Measurements from ENCODE around the gene SERPING1. TPM values are rescaled to one million over a fixed set of nuclear protein-coding genes. Genes with fewer than 3 reads are reported as not detected.

Gene SERPING1
- total RNA-seq, 3 donors from 2014 or later (not counting 1 experiment from before 2014, with no cell fraction given): 0.50 TPM; not detected in 2

- Mint-ChIP-seq H3K4me1 (no peaks in the 10 kb centered on the region), H3K4me3 (no peak overlapping the region), H3K27ac (no peak overlapping the region), H3K36me3 (no peaks in the 10 kb centered on the region), H3K9me3 (no peaks in the 10 kb centered on the region), H3K27me3 (ENCODE audit: low read depth in 2 of 2) (peaks cover 2 to 6% of the 10 kb centered on the region in 2 donors)
- Histone ChIP-seq H3K27ac (ENCODE audit: low read length) (no peak overlapping the region), H3K4me3 (ENCODE audit: low read length) (no peak overlapping the region), H3K9me3 (ENCODE audit: control insufficient read depth, insufficient read depth, low read length) (peaks cover 8% of the 10 kb centered on the region), H3K27me3 (ENCODE audit: control insufficient read depth, insufficient read depth, low read length) (no peaks in the 10 kb centered on the region), H3K4me1 (ENCODE audit: control insufficient read depth, insufficient read depth, low read length) (no peaks in the 10 kb centered on the region), H3K36me3 (ENCODE audit: control insufficient read depth, insufficient read depth, low read length) (no peaks in the 10 kb centered on the region)
- ATAC-seq (no peak), DNase-seq (no peak)
- intact Hi-C loops (cut with micrococcal nuclease): no loop called here
- TF ChIP-seq CTCF (IDR thresholded peaks at IDR 0.05): no peak
- 64% methylated on average over 3 of the region's 3 CpGs for WGBS (ENCODE audit: insufficient coverage)
Observed at GRCh38 chr11:57622263-57622662, 24.8 kb downstream of the SERPING1 start.

DNA sequence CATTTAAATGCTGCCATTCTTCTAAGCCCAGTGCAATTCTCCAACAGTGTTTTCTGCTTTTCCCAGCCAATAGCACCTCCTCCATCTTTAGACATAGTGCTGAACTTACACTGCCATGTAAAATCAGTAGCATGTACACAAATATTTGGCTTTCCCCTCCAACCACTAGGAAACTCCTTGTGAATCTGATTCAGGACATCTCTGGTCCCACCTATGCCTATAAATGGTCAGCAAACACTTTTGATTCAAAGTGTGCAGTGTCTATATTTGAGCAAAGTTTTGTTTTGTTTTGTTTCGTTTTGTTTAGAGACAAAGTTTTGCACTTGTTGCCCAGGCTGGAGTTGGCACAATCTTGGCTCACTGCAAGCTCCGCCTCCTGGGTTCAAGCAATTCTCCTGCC, 27.4 kb downstream of the SERPING1 start:
- no peak overlapping the region for H3K27ac ChIP-seq (ENCODE audit: low read length)
- no peaks in the 10 kb centered on the region for H3K4me1 Mint-ChIP-seq
- no peaks in the 10 kb centered on the region for H3K36me3 Mint-ChIP-seq
- no peaks in the 10 kb centered on the region for H3K9me3 Mint-ChIP-seq
- TF ChIP-seq CTCF (IDR thresholded peaks at IDR 0.05): no peak
- peaks cover 5 to 6% of the 10 kb centered on the region in 2 donors for H3K27me3 Mint-ChIP-seq (ENCODE audit: low read depth in 2 of 2)
- no peaks in the 10 kb centered on the region for H3K9me3 ChIP-seq (ENCODE audit: control insufficient read depth, insufficient read depth, low read length)
- no peaks in the 10 kb centered on the region for H3K4me1 ChIP-seq (ENCODE audit: control insufficient read depth, insufficient read depth, low read length)
- H3K27me3 ChIP-seq (ENCODE audit: control insufficient read depth, insufficient read depth, low read length): no peaks in the 10 kb centered on the region
- intact Hi-C loops (cut with micrococcal nuclease): no loop called here
- no peaks in the 10 kb centered on the region for H3K36me3 ChIP-seq (ENCODE audit: control insufficient read depth, insufficient read depth, low read length)
- no peak overlapping the region for H3K4me3 ChIP-seq (ENCODE audit: low read length)
- DNase-seq: no peak
- no peak overlapping the region for H3K4me3 Mint-ChIP-seq
- WGBS (ENCODE audit: insufficient coverage): 88% methylated on average over 2 of the region's 2 CpGs
- no peak overlapping the region for H3K27ac Mint-ChIP-seq
- no peak for ATAC-seq

DNA sequence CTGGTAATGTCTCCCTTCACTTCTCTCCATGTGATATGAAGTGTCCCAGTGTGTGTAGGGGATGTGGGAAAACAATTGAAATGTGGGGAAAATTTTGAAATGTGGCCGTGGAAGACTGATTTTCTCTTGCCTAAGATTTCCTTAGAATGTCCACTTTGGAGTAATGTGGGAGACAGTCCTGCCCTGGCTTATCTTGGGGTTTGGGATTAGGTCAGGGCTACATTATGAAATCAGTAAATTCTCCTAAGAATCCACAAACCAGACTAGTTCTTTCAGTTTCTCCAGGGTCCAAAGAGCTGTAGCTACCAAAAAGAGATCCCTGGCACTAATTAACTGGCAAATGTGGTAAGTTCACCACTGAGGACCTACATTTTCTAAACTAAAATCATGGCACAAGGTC, 29.4 kb downstream of the SERPING1 start:
- Mint-ChIP-seq H3K27ac (no peak overlapping the region), H3K4me3 (no peak overlapping the region), H3K9me3 (no peaks in the 10 kb centered on the region), H3K27me3 (ENCODE audit: low read depth in 2 of 2) (peaks cover 10 to 15% of the 10 kb centered on the region in 2 donors), H3K4me1 (no peaks in the 10 kb centered on the region), H3K36me3 (no peaks in the 10 kb centered on the region)
- no peak for TF ChIP-seq CTCF (IDR thresholded peaks at IDR 0.05)
- no peaks in the 10 kb centered on the region for H3K4me1 ChIP-seq (ENCODE audit: control insufficient read depth, insufficient read depth, low read length)
- DNase-seq: no peak
- H3K9me3 ChIP-seq (ENCODE audit: control insufficient read depth, insufficient read depth, low read length): no peaks in the 10 kb centered on the region
- no peak for ATAC-seq
- H3K36me3 ChIP-seq (ENCODE audit: control insufficient read depth, insufficient read depth, low read length): no peaks in the 10 kb centered on the region
- H3K27me3 ChIP-seq (ENCODE audit: control insufficient read depth, insufficient read depth, low read length): no peaks in the 10 kb centered on the region
- no peak overlapping the region for H3K4me3 ChIP-seq (ENCODE audit: low read length)
- intact Hi-C loops (cut with micrococcal nuclease): no loop called here
- 92% methylated on average over 1 of the region's 1 CpG for WGBS (ENCODE audit: insufficient coverage)
- no peak overlapping the region for H3K27ac ChIP-seq (ENCODE audit: low read length)

GRCh38 chr11:57630171-57630570, 32.7 kb downstream of the SERPING1 start:
- H3K4me3 Mint-ChIP-seq: no peak overlapping the region
- H3K9me3 ChIP-seq (ENCODE audit: control insufficient read depth, insufficient read depth, low read length): no peaks in the 10 kb centered on the region
- H3K27me3 ChIP-seq (ENCODE audit: control insufficient read depth, insufficient read depth, low read length): no peaks in the 10 kb centered on the region
- no peak overlapping the region for H3K27ac Mint-ChIP-seq
- WGBS (ENCODE audit: insufficient coverage): 96% methylated on average over 2 of the region's 2 CpGs
- H3K27ac ChIP-seq (ENCODE audit: low read length): no peak overlapping the region
- DNase-seq: no peak
- H3K4me3 ChIP-seq (ENCODE audit: low read length): no peak overlapping the region
- H3K4me1 Mint-ChIP-seq: no peaks in the 10 kb centered on the region
- peaks cover 21 to 24% of the 10 kb centered on the region in 2 donors for H3K27me3 Mint-ChIP-seq (ENCODE audit: low read depth in 2 of 2)
- H3K4me1 ChIP-seq (ENCODE audit: control insufficient read depth, insufficient read depth, low read length): no peaks in the 10 kb centered on the region
- H3K36me3 ChIP-seq (ENCODE audit: control insufficient read depth, insufficient read depth, low read length): no peaks in the 10 kb centered on the region
- ATAC-seq: no peak
- no peaks in the 10 kb centered on the region for H3K36me3 Mint-ChIP-seq
- H3K9me3 Mint-ChIP-seq: no peaks in the 10 kb centered on the region
- intact Hi-C loops (cut with micrococcal nuclease): no loop called here
- no peak for TF ChIP-seq CTCF (IDR thresholded peaks at IDR 0.05)

Measured in natural killer cell (primary cell).